H9 (cell line): ENCODE measurements around the gene CWC27. TPM values are rescaled to one million over a fixed set of nuclear protein-coding genes. Genes with fewer than 3 reads are reported as not detected.

Source experiments
- DNase-seq: peaks from one replicate; pipeline ENCODE4 v3.0.0-alpha.2; 2017
- H2AFZ ChIP-seq: one replicate; pipeline ENCODE4 v1.6.1; 2013; ENCODE audit warnings: mild to moderate bottlenecking, low read length, control low read depth, moderate library complexity
- H2AK5ac ChIP-seq: 2 replicates; pipeline ENCODE4 v1.6.1; 2013; ENCODE audit warnings: low read length, control low read depth, mixed read lengths; ENCODE audit not compliant: insufficient read length
- H2BK120ac ChIP-seq: one replicate; pipeline ENCODE4 v1.6.1; 2013; ENCODE audit warnings: low read depth, mild to moderate bottlenecking, low read length, control low read depth, inconsistent platforms; ENCODE audit not compliant: poor library complexity, severe bottlenecking
- H2BK12ac ChIP-seq: 2 replicates; pipeline ENCODE4 v1.6.1; 2013; ENCODE audit warnings: low read length, control low read depth, mixed read lengths, low read depth; ENCODE audit not compliant: insufficient read length
- H2BK15ac ChIP-seq: 2 replicates; pipeline ENCODE4 v1.6.1; 2013; ENCODE audit warnings: low read depth, low read length, control low read depth
- H2BK20ac ChIP-seq: one replicate; pipeline ENCODE4 v1.6.1; 2013; ENCODE audit warnings: low read depth, mild to moderate bottlenecking, low read length, control low read depth, inconsistent platforms; ENCODE audit not compliant: poor library complexity, severe bottlenecking
- H2BK5ac ChIP-seq: 2 replicates; pipeline ENCODE4 v1.6.1; 2013; ENCODE audit warnings: low read length, control low read depth, mixed read lengths; ENCODE audit not compliant: insufficient read length
- H3K14ac ChIP-seq: 2 replicates; pipeline ENCODE4 v1.6.1; 2013; ENCODE audit warnings: low read length, control low read depth; ENCODE audit not compliant: insufficient read depth
- H3K18ac ChIP-seq: 2 replicates; pipeline ENCODE4 v1.6.1; 2013; ENCODE audit warnings: low read depth, mild to moderate bottlenecking, mixed read lengths, low read length, control low read depth; ENCODE audit not compliant: insufficient read length
- H3K23ac ChIP-seq: 2 replicates; pipeline ENCODE4 v1.6.1; 2013; ENCODE audit warnings: low read length, control low read depth, mixed read lengths, low read depth; ENCODE audit not compliant: insufficient read length
- H3K23me2 ChIP-seq: 2 replicates; pipeline ENCODE4 v1.6.1; 2013; ENCODE audit warnings: low read depth, mild to moderate bottlenecking, mixed read lengths, low read length, control low read depth; ENCODE audit not compliant: insufficient read length, poor library complexity, severe bottlenecking
- H3K27ac ChIP-seq: 2 replicates; pipeline ENCODE4 v1.5.1; 2013; ENCODE audit warnings: low read length, control low read depth, mixed read lengths, low read depth; ENCODE audit not compliant: insufficient read length
- H3K27me3 ChIP-seq: 2 replicates; pipeline ENCODE4 v1.6.1; 2013; ENCODE audit warnings: low read length, control low read depth, inconsistent platforms; ENCODE audit not compliant: insufficient read depth
- H3K4ac ChIP-seq: 2 replicates; pipeline ENCODE4 v1.6.1; 2013; ENCODE audit warnings: low read depth, mild to moderate bottlenecking, control low read depth, inconsistent platforms, low read length, moderate library complexity
- H3K4me1 ChIP-seq: 2 replicates; pipeline ENCODE4 v1.6.1; 2013; ENCODE audit warnings: low read length, control low read depth, inconsistent platforms; ENCODE audit not compliant: insufficient read depth
- H3K4me2 ChIP-seq: 2 replicates; pipeline ENCODE4 v1.6.1; 2013; ENCODE audit warnings: low read length, control low read depth, mixed read lengths; ENCODE audit not compliant: insufficient read length, insufficient read depth
- H3K56ac ChIP-seq: 2 replicates; pipeline ENCODE4 v1.6.1; 2013; ENCODE audit warnings: low read depth, mild to moderate bottlenecking, mixed read lengths, low read length, control low read depth; ENCODE audit not compliant: insufficient read length
- H3K79me1 ChIP-seq: 2 replicates; pipeline ENCODE4 v1.6.1; 2013; ENCODE audit warnings: low read depth, mild to moderate bottlenecking, moderate library complexity, low read length, control low read depth, inconsistent platforms; ENCODE audit not compliant: insufficient read depth, poor library complexity, severe bottlenecking
- H3K79me2 ChIP-seq: 2 replicates; pipeline ENCODE4 v1.6.1; 2013; ENCODE audit warnings: low read length, control low read depth, inconsistent platforms; ENCODE audit not compliant: insufficient read depth
- H3K9ac ChIP-seq: 2 replicates; pipeline ENCODE4 v1.6.1; 2013; ENCODE audit warnings: low read length, control low read depth, mixed read lengths; ENCODE audit not compliant: insufficient read length; ENCODE audit errors: extremely low read depth
- H3K9me3 ChIP-seq: one replicate; pipeline ENCODE4 v1.6.1; 2013; ENCODE audit warnings: low read depth, low read length, inconsistent platforms; ENCODE audit not compliant: control insufficient read depth
- H3T11ph ChIP-seq: one replicate; pipeline ENCODE4 v1.6.1; 2013; ENCODE audit warnings: mild to moderate bottlenecking, low read length, control low read depth, inconsistent platforms
- H4K20me1 ChIP-seq: one replicate; pipeline ENCODE4 v1.6.1; 2013; ENCODE audit not compliant: control insufficient read depth, insufficient read length, insufficient read depth
- H4K5ac ChIP-seq: 2 replicates; pipeline ENCODE4 v1.6.1; 2013; ENCODE audit warnings: low read depth, mild to moderate bottlenecking, mixed read lengths, low read length, control low read depth; ENCODE audit not compliant: insufficient read length
- H4K8ac ChIP-seq: replicated peaks from 2 replicates; pipeline ENCODE4 v1.6.1; 2013; ENCODE audit warnings: low read length, control low read depth, mixed read lengths, low read depth; ENCODE audit not compliant: insufficient read length
- H4K91ac ChIP-seq: 2 replicates; pipeline ENCODE4 v1.6.1; 2013; ENCODE audit warnings: low read depth, mild to moderate bottlenecking, moderate library complexity, mixed read lengths, low read length, control low read depth; ENCODE audit not compliant: insufficient read length
- H3K27ac Mint-ChIP-seq, 3 experiments: 2 replicates in 2 of 3; 3 replicates in 1 of 3; pipeline ENCODE4 v1.8.0; 2020 to 2021; ENCODE audit warnings: mixed read lengths in 3 of 3, mild to moderate bottlenecking in 1 of 3, moderate library complexity in 1 of 3
- H3K27me3 Mint-ChIP-seq: 2 replicates; pipeline ENCODE4 v1.8.0; 2021; ENCODE audit warnings: low read depth, mild to moderate bottlenecking, moderate library complexity, mixed read lengths
- H3K36me3 Mint-ChIP-seq, 3 experiments: 2 replicates in 2 of 3; 3 replicates in 1 of 3; pipeline ENCODE4 v1.8.0; 2020 to 2021; ENCODE audit warnings: low read depth in 3 of 3, mixed read lengths in 3 of 3; ENCODE audit not compliant: insufficient read depth in 1 of 3
- H3K4me1 Mint-ChIP-seq, 2 experiments: 2 replicates each; pipeline ENCODE4 v1.8.0; 2020; ENCODE audit warnings: mixed read lengths in 2 of 2
- H3K4me3 Mint-ChIP-seq, 2 experiments: 2 replicates in 1 of 2; 3 replicates in 1 of 2; pipeline ENCODE4 v1.8.0; 2020 to 2021; ENCODE audit warnings: mild to moderate bottlenecking in 2 of 2, mixed read lengths in 2 of 2, moderate library complexity in 1 of 2
- H3K9me3 Mint-ChIP-seq, 2 experiments: 2 replicates in 1 of 2; 3 replicates in 1 of 2; pipeline ENCODE4 v1.8.0; 2020; ENCODE audit warnings: mild to moderate bottlenecking in 2 of 2, mixed read lengths in 2 of 2, moderate library complexity in 1 of 2
- CTCF ChIP-seq: fragments of 200-600 bp; sonication (generic); conservative IDR thresholded peaks from 3 replicates; pipeline ENCODE4 v1.8.0; 2021; ENCODE audit warnings: antibody characterized with exemption, mild to moderate bottlenecking
- WGBS: extraction: QIAGEN DNeasy Blood & Tissue Kit; methylation state at CpG from one replicate; pipeline ENCODE4 v1.1.7; 2013; ENCODE audit warnings: missing lambda C conversion rate, low lambda C conversion rate, mixed read lengths; ENCODE audit not compliant: insufficient read length; ENCODE audit errors: extremely low coverage; 5-methylcytosine and 5-hydroxymethylcytosine counted together
- total RNA-seq: library from RNA; stranded (reverse); gene quantifications from 2 replicates; pipeline ENCODE4 v1.2.1, GENCODE V29; 2021

The CWC27 gene
- total RNA-seq, 1 experiment from 2014 or later: 41.9 TPM

GRCh38 chr5:64869419-64869818 lies 100.7 kb downstream of the CWC27 start:
- WGBS: no CpG with 5 or more reads among the region's 1 CpG
- H3K14ac ChIP-seq: no peak overlapping the region
- no peak overlapping the region for H2BK15ac ChIP-seq
- H3K56ac ChIP-seq: no peak overlapping the region
- no peak overlapping the region for H3K23ac ChIP-seq
- no peaks in the 10 kb centered on the region for H3K36me3 Mint-ChIP-seq
- H4K91ac ChIP-seq: no peak overlapping the region
- no peaks in the 10 kb centered on the region for H3K23me2 ChIP-seq
- H3K4me3 Mint-ChIP-seq: no peak overlapping the region
- no peak for TF ChIP-seq CTCF
- H3K4me2 ChIP-seq: no peak overlapping the region
- H3K27ac ChIP-seq: no peak overlapping the region
- H3K4me1 Mint-ChIP-seq: peaks cover 7 to 10% of the 10 kb centered on the region in 2 experiments
- H2AFZ ChIP-seq: no peak overlapping the region
- H3K9me3 ChIP-seq: no peaks in the 10 kb centered on the region
- H3K27ac Mint-ChIP-seq: peak overlapping the region in 2 of 3 experiments; percentile 89 to 91; a peak in 4 of 7 replicates
- H4K8ac ChIP-seq: no peak overlapping the region
- no peaks in the 10 kb centered on the region for H4K20me1 ChIP-seq
- no peaks in the 10 kb centered on the region for H3K79me1 ChIP-seq
- no peak overlapping the region for H2BK120ac ChIP-seq
- no peak overlapping the region for H4K5ac ChIP-seq
- H3K27me3 ChIP-seq: no peaks in the 10 kb centered on the region
- H3K4me1 ChIP-seq: peaks cover 3% of the 10 kb centered on the region; the same call in 1 of the 2 replicates
- no peak overlapping the region for H3K4ac ChIP-seq
- no peak overlapping the region for H3K18ac ChIP-seq
- H2BK5ac ChIP-seq: no peak overlapping the region
- H3T11ph ChIP-seq: no peak overlapping the region
- DNase-seq: no peak
- H3K9ac ChIP-seq: no peak overlapping the region
- H3K27me3 Mint-ChIP-seq: no peaks in the 10 kb centered on the region
- no peak overlapping the region for H2BK12ac ChIP-seq
- H2BK20ac ChIP-seq: no peak overlapping the region
- H2AK5ac ChIP-seq: no peak overlapping the region
- H3K79me2 ChIP-seq: no peaks in the 10 kb centered on the region
- no peaks in the 10 kb centered on the region for H3K9me3 Mint-ChIP-seq
